ENCODE measurements around the gene C3orf70.

C3orf70 gene

GRCh38 chr3:185062191-185062590 lies 90.7 kb downstream of the C3orf70 start:
- no peak overlapping the region for H3K27ac ChIP-seq
- no peak for TF ChIP-seq CTCF (conservative IDR thresholded peaks at IDR 0.05)

DNA sequence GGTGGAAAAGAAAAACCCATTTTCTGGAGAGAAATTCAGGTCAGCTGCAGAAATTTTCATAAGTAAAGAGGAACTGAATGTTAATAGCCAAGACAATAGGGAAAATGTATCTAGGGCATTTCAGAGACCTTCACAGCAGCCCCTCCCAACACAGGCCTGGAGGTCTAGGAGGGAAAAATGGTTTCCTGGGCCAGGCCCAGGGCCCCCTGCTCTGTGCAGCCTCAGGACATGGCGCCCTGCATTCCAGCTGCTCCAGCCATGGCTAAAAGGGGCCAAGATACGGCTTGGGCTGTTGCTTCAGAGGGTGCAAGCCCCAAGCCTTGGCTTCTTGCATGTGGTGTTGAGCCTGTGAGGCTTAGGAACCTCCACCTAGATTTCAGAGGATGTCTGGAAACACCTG lies 92.2 kb downstream of the C3orf70 start:
- TF ChIP-seq CTCF (conservative IDR thresholded peaks at IDR 0.05) = no peak
- H3K27ac ChIP-seq = no peak overlapping the region

- H3K27ac ChIP-seq = no peak overlapping the region
- TF ChIP-seq CTCF (conservative IDR thresholded peaks at IDR 0.05) = no peak
Measured at GRCh38 chr3:185059766-185060165, 93.1 kb downstream of the C3orf70 start.

DNA sequence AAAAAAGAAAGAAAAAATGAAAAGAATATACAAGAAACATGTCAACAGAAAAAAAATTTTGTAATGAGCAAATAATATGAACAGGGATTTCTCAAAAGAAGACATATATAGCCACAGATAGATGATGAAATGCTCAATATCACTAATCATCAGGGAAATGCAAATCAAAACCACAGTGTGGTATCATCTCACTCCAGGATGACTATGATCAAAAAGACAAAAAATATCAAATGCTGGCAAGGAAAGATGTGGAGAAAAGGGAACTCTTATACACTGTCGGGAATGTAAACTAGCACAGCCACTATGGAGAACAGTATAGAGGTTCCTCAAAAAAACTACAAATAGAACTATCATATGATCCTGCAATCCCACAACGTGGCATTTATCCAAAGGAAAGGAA lies 94.1 kb downstream of the C3orf70 start:
- no peak overlapping the region for H3K27ac ChIP-seq
- no peak for TF ChIP-seq CTCF (conservative IDR thresholded peaks at IDR 0.05)

GRCh38 chr3:185057829-185058228 lies 95.0 kb downstream of the C3orf70 start:
- TF ChIP-seq CTCF (conservative IDR thresholded peaks at IDR 0.05) = no peak
- no peak overlapping the region for H3K27ac ChIP-seq

- TF ChIP-seq CTCF (conservative IDR thresholded peaks at IDR 0.05) = no peak
Measured at GRCh38 chr3:185056908-185057307, 96.0 kb downstream of the C3orf70 start.

GRCh38 chr3:185052631-185053030 lies 100.2 kb downstream of the C3orf70 start:
- TF ChIP-seq CTCF (conservative IDR thresholded peaks at IDR 0.05) = no peak
- H3K27ac ChIP-seq = no peak overlapping the region

More at GRCh38 chr3:185056908-185057307, 96.0 kb downstream of the C3orf70 start:
- no peak overlapping the region for H3K27ac ChIP-seq

- TF ChIP-seq CTCF (conservative IDR thresholded peaks at IDR 0.05) = no peak
- H3K27ac ChIP-seq = no peak overlapping the region
Measured at GRCh38 chr3:185051801-185052200, 101.1 kb downstream of the C3orf70 start.

All from VCaP (cell line).